ENCODE data around the gene ARL14EPL.

- TF ChIP-seq GATA2 (IDR thresholded peaks at IDR 0.05; ENCODE audit: low read depth, low read length) = no peak
- TF ChIP-seq GATA3 (IDR thresholded peaks at IDR 0.05; ENCODE audit: low read depth, low read length) = no peak
Measured at GRCh38 chr5:116076496-116076895, 44.2 kb downstream of the ARL14EPL start.

Measured in SH-SY5Y (cell line).